Mucosa of rectum (tissue), 2 donors: Measurements from ENCODE around the gene CCDC181.

Experiments used
- H3K27ac ChIP-seq, 2 donors: one replicate each; pipeline ENCODE4 v1.7.0; 2013; ENCODE audit warnings: inconsistent platforms in 2 of 2, low read depth in 2 of 2, low read length in 2 of 2
- H3K27me3 ChIP-seq, 2 donors: one replicate each; pipeline ENCODE4 v1.7.0; 2013; ENCODE audit warnings: low read length in 2 of 2; ENCODE audit not compliant: control insufficient read depth in 2 of 2, insufficient read depth in 2 of 2
- H3K36me3 ChIP-seq, 2 donors: one replicate each; pipeline ENCODE4 v1.7.0; 2013; ENCODE audit warnings: low read length in 2 of 2; ENCODE audit not compliant: control insufficient read depth in 2 of 2, insufficient read depth in 2 of 2
- H3K4me1 ChIP-seq, 2 donors: one replicate each; pipeline ENCODE4 v1.7.0; 2013; ENCODE audit warnings: low read length in 2 of 2, mild to moderate bottlenecking in 1 of 2; ENCODE audit not compliant: control insufficient read depth in 2 of 2, insufficient read depth in 2 of 2
- H3K4me3 ChIP-seq, 2 donors: one replicate each; pipeline ENCODE4 v1.7.0; 2013; ENCODE audit warnings: low read length in 2 of 2
- H3K9ac ChIP-seq, 2 donors: one replicate each; pipeline ENCODE4 v1.7.0; 2013; ENCODE audit warnings: low read length in 2 of 2, low read depth in 1 of 2, mild to moderate bottlenecking in 1 of 2
- H3K9me3 ChIP-seq, 2 donors: one replicate each; pipeline ENCODE4 v1.7.0; 2013; ENCODE audit warnings: low read length in 2 of 2; ENCODE audit not compliant: control insufficient read depth in 2 of 2
- donor health status: healthy.
- donor health status: Normal muscosa, but diverticular disease.

The CCDC181 gene

DNA sequence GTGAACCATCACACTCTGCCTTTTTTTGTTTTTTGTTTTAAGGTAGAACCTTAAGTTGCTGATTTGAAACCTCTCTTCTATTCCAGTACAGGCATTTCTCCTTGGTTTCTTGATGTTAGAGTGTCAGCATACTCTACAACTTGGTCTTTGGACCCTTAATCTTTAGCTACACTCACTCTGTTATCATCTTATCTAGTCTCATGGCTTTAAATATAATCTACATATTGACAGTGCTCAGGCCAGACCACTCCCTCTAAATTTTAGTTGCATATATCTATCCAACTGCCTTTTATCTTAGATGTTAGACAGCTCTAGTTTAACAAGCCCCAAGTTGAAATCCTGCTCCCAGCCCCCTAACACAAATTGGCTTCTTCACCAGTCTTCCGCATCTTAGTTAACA, 81.8 kb downstream of the CCDC181 start:
- H3K27me3 ChIP-seq, result no peaks in the 10 kb centered on the region
- H3K4me3 ChIP-seq, result no peak overlapping the region
- H3K9me3 ChIP-seq, result no peaks in the 10 kb centered on the region
- no peak overlapping the region for H3K9ac ChIP-seq
- H3K36me3 ChIP-seq, result no peaks in the 10 kb centered on the region
- H3K27ac ChIP-seq, result no peak overlapping the region
- H3K4me1 ChIP-seq, result no peaks in the 10 kb centered on the region
